ENCODE measurements around the gene GPC6. TPM values are rescaled to one million over a fixed set of nuclear protein-coding genes. Genes with fewer than 3 reads are reported as not detected.

Gene GPC6
- polyA plus RNA-seq, 2 of the 4 experiments (the other 2 are of a cell fraction), result 8.0 to 14.4 TPM

DNA sequence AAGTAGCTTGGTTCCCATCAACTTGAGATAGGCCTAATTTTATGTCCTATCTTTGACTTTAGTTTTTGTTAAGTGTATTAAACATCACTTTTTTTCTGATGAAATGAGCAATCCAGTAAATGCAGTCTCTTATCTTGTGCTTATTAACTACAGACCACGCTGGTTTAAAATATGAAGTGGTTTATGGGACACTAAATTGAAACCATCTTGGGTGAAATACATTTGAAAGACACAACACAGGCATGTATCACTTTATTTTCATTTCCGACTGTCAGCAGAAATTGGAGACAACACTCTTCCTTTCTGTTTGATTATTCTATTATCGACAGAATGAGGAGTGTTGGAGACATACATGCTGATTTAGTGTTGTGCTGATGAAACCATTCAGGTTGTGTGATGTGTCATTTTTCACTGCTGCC lies 447.7 kb downstream of the GPC6 start:
- CTCF ChIA-PET, result no interaction called here

DNA sequence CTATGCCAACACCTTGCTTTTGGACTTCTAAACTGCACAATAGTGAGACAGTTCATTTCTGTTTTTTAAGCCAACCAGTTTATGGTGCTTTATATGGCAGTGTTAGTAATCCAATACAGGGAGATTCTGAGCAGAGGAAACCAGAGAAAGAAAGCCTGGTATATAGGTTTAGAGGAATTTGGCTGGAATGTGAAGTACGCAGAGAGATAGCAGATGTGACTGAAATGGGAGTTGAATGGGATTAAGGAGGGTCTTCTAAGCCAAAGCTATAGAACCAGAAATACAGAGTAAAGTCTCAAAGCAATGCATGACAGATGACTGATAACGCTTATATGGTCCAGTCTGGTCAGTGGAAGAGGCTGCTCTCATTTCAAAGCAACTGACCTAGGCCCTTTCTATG lies 453.7 kb downstream of the GPC6 start:
- Histone ChIP-seq H3K4me2 (no peak overlapping the region), H3K4me1 (no peaks in the 10 kb centered on the region), H3K27ac (no peak overlapping the region), H3K9me3 (no peaks in the 10 kb centered on the region), H3K4me3 (no peak overlapping the region)
- CTCF ChIA-PET, result no interaction called here
- FAIRE-seq (no peak), ATAC-seq (no peak), DNase-seq (ENCODE audit: low read depth in 1 of 2, low spot score in 1 of 2) (no peak)
- WGBS (ENCODE audit: missing lambda C conversion rate), result 40% methylated on average over 2 of the region's 2 CpGs
- TF ChIP-seq EP300 (IDR thresholded peaks at IDR 0.05) (no peak), SREBF2 (IDR thresholded peaks at IDR 0.05) (no peak), ESRRA (IDR thresholded peaks at IDR 0.05; ENCODE audit: borderline replicate concordance, low read length) (no peak), HOXB5 (CRISPR knock-in tag; IDR thresholded peaks at IDR 0.05) (no peak)
- TF ChIP-seq, protein P1, sequence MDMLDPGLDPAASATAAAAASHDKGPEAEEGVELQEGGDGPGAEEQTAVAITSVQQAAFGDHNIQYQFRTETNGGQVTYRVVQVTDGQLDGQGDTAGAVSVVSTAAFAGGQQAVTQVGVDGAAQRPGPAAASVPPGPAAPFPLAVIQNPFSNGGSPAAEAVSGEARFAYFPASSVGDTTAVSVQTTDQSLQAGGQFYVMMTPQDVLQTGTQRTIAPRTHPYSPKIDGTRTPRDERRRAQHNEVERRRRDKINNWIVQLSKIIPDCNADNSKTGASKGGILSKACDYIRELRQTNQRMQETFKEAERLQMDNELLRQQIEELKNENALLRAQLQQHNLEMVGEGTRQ (IDR thresholded peaks at IDR 0.05), result no peak
- TF ChIP-seq, protein P2, sequence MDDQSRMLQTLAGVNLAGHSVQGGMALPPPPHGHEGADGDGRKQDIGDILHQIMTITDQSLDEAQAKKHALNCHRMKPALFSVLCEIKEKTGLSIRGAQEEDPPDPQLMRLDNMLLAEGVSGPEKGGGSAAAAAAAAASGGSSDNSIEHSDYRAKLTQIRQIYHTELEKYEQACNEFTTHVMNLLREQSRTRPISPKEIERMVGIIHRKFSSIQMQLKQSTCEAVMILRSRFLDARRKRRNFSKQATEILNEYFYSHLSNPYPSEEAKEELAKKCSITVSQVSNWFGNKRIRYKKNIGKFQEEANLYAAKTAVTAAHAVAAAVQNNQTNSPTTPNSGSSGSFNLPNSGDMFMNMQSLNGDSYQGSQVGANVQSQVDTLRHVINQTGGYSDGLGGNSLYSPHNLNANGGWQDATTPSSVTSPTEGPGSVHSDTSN (IDR thresholded peaks at IDR 0.05), result no peak
- TF ChIP-seq, protein P3, sequence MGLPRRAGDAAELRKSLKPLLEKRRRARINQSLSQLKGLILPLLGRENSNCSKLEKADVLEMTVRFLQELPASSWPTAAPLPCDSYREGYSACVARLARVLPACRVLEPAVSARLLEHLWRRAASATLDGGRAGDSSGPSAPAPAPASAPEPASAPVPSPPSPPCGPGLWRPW (IDR thresholded peaks at IDR 0.05), result no peak
- POLR2A ChIA-PET, result no interaction called here

More for the DNA sequence above, 447.7 kb downstream of the GPC6 start:
- H3K27ac ChIP-seq, result no peak overlapping the region
- TF ChIP-seq, protein P4, sequence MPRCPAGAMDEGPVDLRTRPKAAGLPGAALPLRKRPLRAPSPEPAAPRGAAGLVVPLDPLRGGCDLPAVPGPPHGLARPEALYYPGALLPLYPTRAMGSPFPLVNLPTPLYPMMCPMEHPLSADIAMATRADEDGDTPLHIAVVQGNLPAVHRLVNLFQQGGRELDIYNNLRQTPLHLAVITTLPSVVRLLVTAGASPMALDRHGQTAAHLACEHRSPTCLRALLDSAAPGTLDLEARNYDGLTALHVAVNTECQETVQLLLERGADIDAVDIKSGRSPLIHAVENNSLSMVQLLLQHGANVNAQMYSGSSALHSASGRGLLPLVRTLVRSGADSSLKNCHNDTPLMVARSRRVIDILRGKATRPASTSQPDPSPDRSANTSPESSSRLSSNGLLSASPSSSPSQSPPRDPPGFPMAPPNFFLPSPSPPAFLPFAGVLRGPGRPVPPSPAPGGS (IDR thresholded peaks at IDR 0.05), result no peak
- TF ChIP-seq FOXS1 (CRISPR knock-in tag; IDR thresholded peaks at IDR 0.05) (no peak), POLR2AphosphoS2 (conservative IDR thresholded peaks at IDR 0.05; ENCODE audit: low read length) (no peak), RFX5 (IDR thresholded peaks at IDR 0.05) (no peak), HOXB5 (CRISPR knock-in tag; IDR thresholded peaks at IDR 0.05) (no peak), NR3C1 (IDR thresholded peaks at IDR 0.05) (no peak), RCOR1 (IDR thresholded peaks at IDR 0.05; ENCODE audit: low read depth, low read length) (no peak)
- FAIRE-seq, result no peak
- 26% methylated on average over 3 of the region's 3 CpGs for WGBS (ENCODE audit: missing lambda C conversion rate)
- H3K9me3 ChIP-seq, result no peaks in the 10 kb centered on the region
- DNase-seq (ENCODE audit: low read depth in 1 of 2, low spot score in 1 of 2), result no peak
- H3K4me2 ChIP-seq, result no peak overlapping the region
- ATAC-seq, result no peak
- no peaks in the 10 kb centered on the region for H3K4me1 ChIP-seq
- POLR2A ChIA-PET, result no interaction called here
- H3K4me3 ChIP-seq, result no peak overlapping the region

DNA sequence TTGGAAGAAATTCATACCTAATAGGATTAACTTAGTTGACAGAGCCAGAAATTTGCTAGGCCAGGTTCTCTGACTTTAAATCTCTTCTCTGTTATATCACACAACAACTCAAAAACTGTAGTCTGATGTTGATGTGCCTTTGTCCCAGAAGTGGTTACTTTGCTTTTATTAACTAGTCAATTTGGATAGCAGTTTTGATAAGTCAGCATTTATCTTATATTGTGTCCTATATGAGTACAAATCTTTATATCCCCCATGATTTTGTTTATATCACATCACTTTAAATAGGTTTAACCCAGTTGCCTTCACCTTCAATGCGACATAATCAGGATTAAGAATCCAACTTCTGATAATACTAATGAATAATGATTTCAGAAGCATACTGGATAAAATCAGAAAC lies 459.3 kb downstream of the GPC6 start:
- 0 out of 3 replicates have a peak, but pooled peaks cover 6% of the 10 kb centered on the region for H3K4me1 ChIP-seq
- ATAC-seq (no peak), DNase-seq (ENCODE audit: low read depth in 1 of 2, low spot score in 1 of 2) (no peak), FAIRE-seq (no peak)
- ChIA-PET POLR2A (no interaction called here), CTCF (no interaction called here)
- 69% methylated on average over 1 of the region's 1 CpG for WGBS (ENCODE audit: missing lambda C conversion rate)
- H3K4me3 ChIP-seq, result no peak overlapping the region
- H3K4me2 ChIP-seq, result no peak overlapping the region
- H3K27ac ChIP-seq, result no peak overlapping the region
- no peaks in the 10 kb centered on the region for H3K9me3 ChIP-seq
- no peak for TF ChIP-seq RCOR1 (IDR thresholded peaks at IDR 0.05; ENCODE audit: low read depth, low read length)
- TF ChIP-seq, protein P5, sequence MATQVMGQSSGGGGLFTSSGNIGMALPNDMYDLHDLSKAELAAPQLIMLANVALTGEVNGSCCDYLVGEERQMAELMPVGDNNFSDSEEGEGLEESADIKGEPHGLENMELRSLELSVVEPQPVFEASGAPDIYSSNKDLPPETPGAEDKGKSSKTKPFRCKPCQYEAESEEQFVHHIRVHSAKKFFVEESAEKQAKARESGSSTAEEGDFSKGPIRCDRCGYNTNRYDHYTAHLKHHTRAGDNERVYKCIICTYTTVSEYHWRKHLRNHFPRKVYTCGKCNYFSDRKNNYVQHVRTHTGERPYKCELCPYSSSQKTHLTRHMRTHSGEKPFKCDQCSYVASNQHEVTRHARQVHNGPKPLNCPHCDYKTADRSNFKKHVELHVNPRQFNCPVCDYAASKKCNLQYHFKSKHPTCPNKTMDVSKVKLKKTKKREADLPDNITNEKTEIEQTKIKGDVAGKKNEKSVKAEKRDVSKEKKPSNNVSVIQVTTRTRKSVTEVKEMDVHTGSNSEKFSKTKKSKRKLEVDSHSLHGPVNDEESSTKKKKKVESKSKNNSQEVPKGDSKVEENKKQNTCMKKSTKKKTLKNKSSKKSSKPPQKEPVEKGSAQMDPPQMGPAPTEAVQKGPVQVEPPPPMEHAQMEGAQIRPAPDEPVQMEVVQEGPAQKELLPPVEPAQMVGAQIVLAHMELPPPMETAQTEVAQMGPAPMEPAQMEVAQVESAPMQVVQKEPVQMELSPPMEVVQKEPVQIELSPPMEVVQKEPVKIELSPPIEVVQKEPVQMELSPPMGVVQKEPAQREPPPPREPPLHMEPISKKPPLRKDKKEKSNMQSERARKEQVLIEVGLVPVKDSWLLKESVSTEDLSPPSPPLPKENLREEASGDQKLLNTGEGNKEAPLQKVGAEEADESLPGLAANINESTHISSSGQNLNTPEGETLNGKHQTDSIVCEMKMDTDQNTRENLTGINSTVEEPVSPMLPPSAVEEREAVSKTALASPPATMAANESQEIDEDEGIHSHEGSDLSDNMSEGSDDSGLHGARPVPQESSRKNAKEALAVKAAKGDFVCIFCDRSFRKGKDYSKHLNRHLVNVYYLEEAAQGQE (IDR thresholded peaks at IDR 0.05), result no peak
- TF ChIP-seq MAFK (IDR thresholded peaks at IDR 0.05; ENCODE audit: partially characterized antibody), result peak; percentile 70
- no peak for TF ChIP-seq POLR2AphosphoS2 (conservative IDR thresholded peaks at IDR 0.05; ENCODE audit: low read length)
- TF ChIP-seq JUNB (IDR thresholded peaks at IDR 0.05), result no peak

Measured in A549 (cell line).